Measurements from ENCODE around the gene DENND1A.
"Not testable (repeated sequence)": the region's sequence is repeated elsewhere in the genome, so short reads cannot be mapped to it uniquely, and the experiment has no call there.

Gene DENND1A

GRCh38 chr9:123408313-123409262 is 521.3 kb downstream of the DENND1A start:
- no peak for DNase-seq (ENCODE audit: low read depth)

- DNase-seq (ENCODE audit: low read depth) = no peak
These were observed 522.6 kb downstream of the DENND1A start for GRCh38 chr9:123407217-123407851.

GRCh38 chr9:123406691-123407216 is 523.2 kb downstream of the DENND1A start:
- no peak for DNase-seq (ENCODE audit: low read depth)

- no peak for DNase-seq (ENCODE audit: low read depth)
These were observed 523.9 kb downstream of the DENND1A start for GRCh38 chr9:123406016-123406415.

DNA sequence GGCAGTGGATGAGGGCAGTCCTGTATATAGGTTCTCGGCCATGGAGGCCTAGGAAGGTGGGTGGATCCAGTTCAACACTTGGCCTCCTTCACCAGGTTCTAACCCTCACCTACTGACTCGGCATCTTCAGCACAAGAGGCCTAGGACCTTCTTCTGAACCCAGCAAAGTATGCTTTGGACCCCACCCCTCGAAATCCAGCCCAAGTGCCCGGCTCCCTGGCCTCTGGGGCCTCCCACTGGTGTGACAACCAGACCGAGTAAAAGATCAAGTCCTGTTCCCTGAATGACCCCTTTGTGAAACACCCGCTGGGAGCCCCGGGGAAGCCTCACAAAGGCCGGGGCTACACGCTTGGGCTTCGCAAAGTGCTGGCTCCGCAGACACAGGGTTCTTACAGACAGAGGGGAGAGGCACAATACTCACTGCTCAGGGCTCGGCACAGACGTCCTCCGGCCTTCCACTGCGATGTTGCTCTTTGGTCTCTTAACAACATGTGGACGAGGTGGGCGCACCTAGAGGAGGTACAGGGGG is 526.9 kb downstream of the DENND1A start:
- no peak for DNase-seq (ENCODE audit: low read depth)

GRCh38 chr9:123401879-123402513 is 527.9 kb downstream of the DENND1A start:
- DNase-seq (ENCODE audit: low read depth) = peak; percentile 6

DNA sequence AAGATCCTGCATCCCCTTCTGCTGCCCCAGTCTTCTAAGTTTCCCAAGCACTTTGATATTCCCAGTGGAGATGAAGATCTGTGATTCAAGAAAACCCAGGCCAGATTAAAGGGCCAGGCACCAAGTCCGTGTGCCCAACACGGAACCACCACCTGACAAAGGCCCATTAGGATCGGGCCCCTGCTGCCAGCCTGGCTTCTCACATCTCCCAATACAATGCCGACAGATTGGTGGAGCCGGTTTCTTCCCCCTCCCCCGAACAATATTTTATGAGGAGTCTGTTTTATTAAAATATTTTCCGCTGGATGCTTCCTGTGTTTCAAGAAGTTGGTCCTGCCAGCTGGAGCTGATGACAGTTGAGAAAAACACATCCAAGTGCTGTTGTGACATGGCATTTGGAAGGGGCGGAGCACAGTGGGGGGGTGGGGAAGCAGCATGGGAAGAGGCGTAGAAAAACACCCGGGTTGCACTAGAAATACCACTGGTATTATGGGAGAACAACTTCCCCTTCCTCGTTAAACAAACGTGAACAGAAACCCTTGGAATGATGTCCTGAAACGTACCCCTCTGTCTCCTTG is 528.9 kb downstream of the DENND1A start:
- no peak for DNase-seq (ENCODE audit: low read depth)

- peak; percentile 16 for DNase-seq (ENCODE audit: low read depth)
These were observed 530.0 kb downstream of the DENND1A start for GRCh38 chr9:123399803-123400378.

DNA sequence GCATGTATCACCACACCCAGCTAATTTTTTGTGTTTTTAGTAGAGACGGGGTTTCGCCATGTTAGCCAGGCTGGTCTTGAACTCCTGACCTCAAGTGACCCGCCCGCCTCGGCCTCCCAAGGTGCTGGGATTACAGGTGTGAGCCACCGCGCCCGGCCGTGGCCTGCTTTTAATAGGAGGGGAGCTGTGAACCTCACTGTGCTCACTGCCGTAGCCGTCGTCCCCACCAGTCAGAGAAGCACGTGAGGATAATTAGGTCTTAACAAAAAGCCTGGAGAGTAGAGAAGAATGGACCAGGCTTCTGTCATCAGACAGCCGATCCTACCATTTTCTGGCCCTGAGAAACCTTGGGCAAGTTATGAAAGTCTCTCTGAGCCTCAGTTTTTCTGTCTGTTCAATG is 531.0 kb downstream of the DENND1A start:
- not testable (repeated sequence) for DNase-seq (ENCODE audit: low read depth)

- DNase-seq (ENCODE audit: low read depth) = no peak
These were observed 532.0 kb downstream of the DENND1A start for GRCh38 chr9:123397975-123398374.

- DNase-seq (ENCODE audit: low read depth) = no peak
These were observed 534.0 kb downstream of the DENND1A start for GRCh38 chr9:123395689-123396511.

GRCh38 chr9:123395276-123395688 is 534.6 kb downstream of the DENND1A start:
- no peak for DNase-seq (ENCODE audit: low read depth)

DNA sequence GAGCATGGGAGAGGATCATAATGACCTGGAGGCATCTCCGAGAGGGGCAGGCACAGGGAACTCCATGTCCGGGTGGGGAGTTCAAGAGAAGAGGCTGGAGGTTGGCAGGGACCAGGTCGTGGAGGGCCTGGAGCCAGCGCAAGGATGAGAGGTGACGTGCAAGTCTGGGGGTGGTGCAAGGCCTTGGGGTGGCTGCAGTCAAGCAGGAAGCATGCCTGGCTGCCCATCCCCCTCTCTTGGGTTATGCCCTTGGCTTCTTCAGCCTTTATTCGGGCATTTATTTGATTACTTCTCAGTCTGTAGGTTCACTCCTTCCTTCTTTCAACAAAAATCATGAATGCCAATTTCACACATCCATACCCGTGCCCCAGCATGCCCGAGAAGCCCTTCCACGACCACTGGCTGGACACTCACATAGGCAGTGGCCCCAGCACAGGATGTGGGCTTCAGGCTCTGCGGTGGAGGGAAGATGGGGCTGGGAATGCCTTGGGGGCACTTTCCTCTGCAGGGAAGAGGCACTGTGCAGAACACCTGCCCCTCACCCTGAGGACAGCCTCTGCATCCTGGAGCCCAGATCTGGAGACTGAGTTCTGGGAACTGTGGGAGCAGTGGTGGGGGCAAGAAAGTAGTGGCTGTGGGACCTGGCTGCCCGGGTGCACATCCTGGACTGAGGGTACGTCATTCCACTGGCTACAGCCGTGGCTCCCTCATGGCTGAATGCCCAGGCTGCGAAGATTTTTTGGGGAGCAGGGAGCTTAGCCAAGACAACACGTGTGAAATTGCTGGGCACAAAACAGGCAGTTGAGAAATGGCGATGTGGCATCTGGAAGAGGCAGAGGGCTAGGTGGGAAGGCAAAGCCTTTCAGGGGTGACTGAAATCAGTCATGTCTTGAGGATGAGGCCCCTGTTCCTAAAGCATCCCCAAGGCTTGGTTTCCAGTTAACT is 535.4 kb downstream of the DENND1A start:
- DNase-seq (ENCODE audit: low read depth) = no peak

DNA sequence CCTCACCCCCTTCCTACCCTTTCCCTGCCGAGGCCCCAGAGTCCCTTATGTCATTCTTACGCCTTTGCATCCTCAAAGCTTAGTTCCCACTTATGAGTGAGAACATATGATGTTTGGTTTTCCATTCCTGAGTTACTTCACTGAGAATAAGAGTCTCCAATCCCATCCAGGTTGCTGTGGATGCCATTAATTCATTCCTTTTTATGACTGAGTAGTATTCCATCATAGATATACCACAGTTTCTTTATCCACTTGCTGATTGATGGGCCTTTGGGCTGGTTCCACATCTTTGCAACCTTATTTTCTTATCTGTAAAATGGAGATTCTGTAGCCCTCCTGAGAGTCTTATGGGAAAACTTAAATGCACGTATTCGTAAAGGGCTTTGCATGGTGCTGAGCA is 537.1 kb downstream of the DENND1A start:
- DNase-seq (ENCODE audit: low read depth) = no peak

DNA sequence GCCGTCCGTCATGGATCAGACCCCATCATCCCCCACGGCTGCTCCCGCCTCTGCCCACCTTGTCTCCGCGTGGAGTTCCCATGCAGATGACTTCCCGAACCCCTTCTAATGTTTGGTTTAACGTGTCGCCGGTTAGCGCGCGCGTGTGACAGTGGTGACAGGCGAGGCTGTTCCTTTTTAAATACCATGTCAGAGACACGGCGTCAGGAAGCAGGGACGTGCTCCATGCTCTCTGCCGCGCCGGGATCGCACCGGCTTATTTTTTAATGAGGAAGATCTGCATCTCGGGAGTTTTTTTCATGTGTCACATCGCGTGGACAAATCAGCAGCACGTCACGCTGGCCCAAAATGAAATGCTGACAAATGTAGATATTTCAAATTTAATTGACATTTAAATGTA is 538.0 kb downstream of the DENND1A start:
- DNase-seq (ENCODE audit: low read depth) = no peak

GRCh38 chr9:123391233-123391632 is 538.7 kb downstream of the DENND1A start:
- DNase-seq (ENCODE audit: low read depth) = no peak

GRCh38 chr9:123390337-123391135 is 539.4 kb downstream of the DENND1A start:
- DNase-seq (ENCODE audit: low read depth) = no peak

DNA sequence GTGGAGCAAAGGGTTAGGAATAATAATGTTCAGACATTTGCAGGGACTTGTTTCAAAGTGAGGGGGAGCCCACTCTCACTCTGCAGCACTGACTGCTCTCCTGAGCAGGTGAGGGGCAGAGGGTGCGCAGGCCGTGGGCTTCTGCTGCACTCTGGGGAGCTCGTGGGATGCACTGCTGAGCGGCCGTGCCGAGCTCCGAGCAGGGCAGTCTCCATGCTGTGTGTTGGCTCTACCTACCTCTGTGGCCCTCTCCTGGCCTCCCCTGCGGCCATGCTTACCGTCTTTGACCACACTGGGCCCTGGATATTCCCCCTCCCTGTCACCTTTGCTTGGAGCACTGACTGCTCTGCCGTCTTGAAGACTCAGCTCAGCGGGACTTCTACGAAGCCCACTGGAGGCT is 540.2 kb downstream of the DENND1A start:
- no peak for DNase-seq (ENCODE audit: low read depth)

DNA sequence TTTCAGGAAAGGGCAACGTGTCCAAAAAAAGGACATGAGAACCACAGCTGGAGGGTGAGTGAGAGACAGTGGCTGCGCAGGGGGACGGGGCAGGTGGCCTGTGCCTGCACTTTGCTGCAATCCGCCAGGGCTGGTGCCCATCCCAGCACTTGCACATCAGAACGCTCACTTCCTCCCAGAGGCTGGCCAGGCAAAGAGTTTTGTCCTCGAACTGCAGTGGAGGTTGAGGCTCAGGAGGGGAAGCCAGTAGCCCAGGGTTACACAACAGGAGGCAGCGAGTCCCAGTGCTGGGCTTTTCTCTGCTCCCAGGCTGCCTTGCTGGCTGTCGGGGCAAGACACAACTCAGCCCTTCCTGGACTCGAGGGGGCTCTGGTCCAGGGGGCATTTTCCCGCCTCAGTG is 540.9 kb downstream of the DENND1A start:
- no peak for DNase-seq (ENCODE audit: low read depth)
